ENCODE measurements around the gene MCF2L2.

MCF2L2 gene

DNA sequence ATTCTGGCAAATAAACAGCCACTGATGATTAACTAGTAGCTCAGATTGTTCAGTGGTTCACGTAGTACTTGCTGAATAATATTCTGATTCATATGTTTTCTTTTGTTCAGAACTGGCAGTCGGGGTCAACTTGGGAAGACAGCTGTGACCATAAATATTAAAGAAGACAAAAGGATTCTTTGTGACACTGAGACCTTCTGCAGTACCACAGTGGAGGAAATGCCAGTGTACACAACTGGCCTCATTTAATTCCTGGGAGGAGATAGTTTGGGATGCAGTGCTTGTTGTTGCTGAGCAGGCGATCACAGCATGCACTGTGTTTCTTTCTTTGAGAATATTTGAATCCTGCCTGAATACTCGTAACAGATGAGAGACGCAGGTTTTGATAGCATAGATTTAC, 26.7 kb upstream of the MCF2L2 start:
- H3K4me1 ChIP-seq: no peaks in the 10 kb centered on the region

DNA sequence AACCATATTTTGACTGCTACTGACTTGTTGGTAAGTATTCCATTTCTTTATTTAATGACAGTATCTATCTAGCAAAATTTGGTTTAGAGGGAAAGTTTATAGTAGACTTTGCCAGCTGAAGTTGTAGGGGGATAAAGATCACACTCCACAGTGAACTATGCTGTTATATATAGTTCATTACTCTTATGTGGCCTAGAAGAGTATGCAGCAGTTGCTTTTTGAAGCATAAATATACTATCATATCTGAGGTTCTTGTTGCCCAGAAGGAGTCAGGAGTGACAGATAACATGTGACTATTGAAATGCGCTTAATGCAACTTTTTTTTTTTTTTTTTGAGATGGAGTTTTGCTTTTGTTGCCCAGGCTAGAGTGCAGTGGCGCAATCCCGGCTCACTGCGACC, 25.6 kb upstream of the MCF2L2 start:
- H3K4me1 ChIP-seq: no peaks in the 10 kb centered on the region
- no peaks in the 10 kb centered on the region for H3K27me3 ChIP-seq
- TF ChIP-seq, protein P1, sequence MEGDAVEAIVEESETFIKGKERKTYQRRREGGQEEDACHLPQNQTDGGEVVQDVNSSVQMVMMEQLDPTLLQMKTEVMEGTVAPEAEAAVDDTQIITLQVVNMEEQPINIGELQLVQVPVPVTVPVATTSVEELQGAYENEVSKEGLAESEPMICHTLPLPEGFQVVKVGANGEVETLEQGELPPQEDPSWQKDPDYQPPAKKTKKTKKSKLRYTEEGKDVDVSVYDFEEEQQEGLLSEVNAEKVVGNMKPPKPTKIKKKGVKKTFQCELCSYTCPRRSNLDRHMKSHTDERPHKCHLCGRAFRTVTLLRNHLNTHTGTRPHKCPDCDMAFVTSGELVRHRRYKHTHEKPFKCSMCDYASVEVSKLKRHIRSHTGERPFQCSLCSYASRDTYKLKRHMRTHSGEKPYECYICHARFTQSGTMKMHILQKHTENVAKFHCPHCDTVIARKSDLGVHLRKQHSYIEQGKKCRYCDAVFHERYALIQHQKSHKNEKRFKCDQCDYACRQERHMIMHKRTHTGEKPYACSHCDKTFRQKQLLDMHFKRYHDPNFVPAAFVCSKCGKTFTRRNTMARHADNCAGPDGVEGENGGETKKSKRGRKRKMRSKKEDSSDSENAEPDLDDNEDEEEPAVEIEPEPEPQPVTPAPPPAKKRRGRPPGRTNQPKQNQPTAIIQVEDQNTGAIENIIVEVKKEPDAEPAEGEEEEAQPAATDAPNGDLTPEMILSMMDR (IDR thresholded peaks at IDR 0.05; ENCODE audit: low read depth, low read length): no peak
- peaks cover 15% of the 10 kb centered on the region for H3K36me3 ChIP-seq
- no peak overlapping the region for H3K4me3 ChIP-seq (ENCODE audit: low read depth, low read length)
- H3K9me3 ChIP-seq: no peaks in the 10 kb centered on the region
- no peak for DNase-seq

More for the DNA sequence above, 26.7 kb upstream of the MCF2L2 start:
- Histone ChIP-seq H3K27me3 (no peaks in the 10 kb centered on the region), H3K9me3 (no peaks in the 10 kb centered on the region), H3K36me3 (peaks cover 15% of the 10 kb centered on the region), H3K4me3 (ENCODE audit: low read depth, low read length) (no peak overlapping the region)
- no peak for DNase-seq
- TF ChIP-seq, protein P1 (IDR thresholded peaks at IDR 0.05; ENCODE audit: low read depth, low read length): no peak

DNA sequence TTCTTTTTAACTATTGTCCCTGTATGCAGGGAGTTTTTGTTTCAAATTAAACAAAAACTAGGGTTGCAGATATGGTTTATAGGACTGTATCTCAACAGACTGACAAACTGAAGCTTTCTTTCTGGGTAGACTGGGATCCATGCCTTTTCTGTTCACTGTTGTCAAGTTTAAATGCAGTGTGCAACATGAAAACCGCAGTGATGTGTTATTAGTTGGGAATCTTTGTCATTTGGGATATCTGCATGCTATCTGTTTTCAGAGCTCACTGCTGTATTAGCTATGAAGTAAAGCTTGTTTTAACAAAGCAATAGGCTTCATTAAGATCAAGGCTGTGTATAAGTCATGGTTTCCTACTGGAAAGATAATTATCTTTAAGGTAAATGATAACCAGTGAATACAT, 21.4 kb upstream of the MCF2L2 start:
- TF ChIP-seq, protein P1 (IDR thresholded peaks at IDR 0.05; ENCODE audit: low read depth, low read length): no peak
- Histone ChIP-seq H3K9me3 (no peaks in the 10 kb centered on the region), H3K36me3 (peaks cover 10% of the 10 kb centered on the region), H3K27me3 (no peaks in the 10 kb centered on the region), H3K4me3 (ENCODE audit: low read depth, low read length) (peak overlapping the region; percentile 79; the same call in 1 of the 2 replicates), H3K4me1 (no peaks in the 10 kb centered on the region)
- DNase-seq: no peak

DNA sequence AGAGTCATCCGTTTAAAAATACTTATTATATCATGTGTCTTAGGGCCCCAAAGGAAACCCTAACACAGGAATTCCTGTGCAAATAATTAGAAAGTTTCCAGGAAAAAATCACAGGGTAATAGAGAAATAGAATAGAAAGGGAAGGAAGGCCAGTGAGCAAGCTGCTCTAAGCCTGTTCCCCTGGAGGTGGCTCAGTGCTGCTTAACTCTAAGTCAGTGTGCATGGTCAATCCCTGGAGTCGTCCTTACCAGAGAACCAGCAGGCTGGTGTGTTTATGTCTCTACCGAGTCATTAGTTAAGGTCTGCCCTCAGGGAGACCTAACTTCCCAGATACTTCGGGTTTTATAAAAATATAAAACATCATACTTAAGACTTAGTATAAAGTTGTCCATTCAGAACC, 21.0 kb upstream of the MCF2L2 start:
- peaks cover 10% of the 10 kb centered on the region for H3K36me3 ChIP-seq
- no peaks in the 10 kb centered on the region for H3K9me3 ChIP-seq
- no peaks in the 10 kb centered on the region for H3K27me3 ChIP-seq
- H3K4me3 ChIP-seq (ENCODE audit: low read depth, low read length): peak overlapping the region; percentile 79; the same call in 1 of the 2 replicates
- peak; percentile 48 for DNase-seq
- H3K4me1 ChIP-seq: no peaks in the 10 kb centered on the region
- TF ChIP-seq, protein P1 (IDR thresholded peaks at IDR 0.05; ENCODE audit: low read depth, low read length): peak; percentile 32; the same call in 1 of the 2 replicates

DNA sequence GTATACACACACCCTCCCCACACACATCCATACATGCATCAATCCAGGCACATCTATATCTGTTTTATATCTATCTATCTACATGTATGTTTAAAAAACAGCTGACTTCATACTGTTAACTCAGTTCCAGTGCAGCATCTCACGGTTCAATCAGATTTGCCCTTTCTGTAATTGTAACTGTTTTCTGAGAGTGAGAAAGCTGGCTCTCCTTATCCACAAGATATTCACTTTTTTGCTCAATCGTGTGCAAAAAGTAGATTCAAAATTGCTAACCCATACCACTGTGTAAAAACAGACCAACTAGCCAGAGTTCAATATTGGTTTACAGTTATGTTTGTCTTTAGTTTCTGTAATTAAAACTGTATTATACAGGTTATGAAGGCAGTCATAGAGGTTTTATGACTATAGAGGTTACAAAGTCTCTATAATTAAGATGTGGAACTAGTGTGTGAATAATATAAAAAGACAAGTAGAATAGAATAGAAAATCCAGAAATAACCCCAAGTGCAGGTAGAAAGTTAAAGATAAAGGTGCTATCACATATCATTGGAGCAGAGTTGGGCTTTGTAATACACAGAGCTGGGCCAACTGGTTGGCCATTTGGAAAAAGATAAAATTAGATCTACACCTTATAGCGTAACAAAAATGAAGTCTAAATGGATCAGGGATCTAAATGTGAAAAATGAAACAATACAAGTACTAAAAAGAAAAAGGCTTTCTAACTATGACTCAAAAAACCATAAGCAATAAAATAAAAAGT, 20.1 kb upstream of the MCF2L2 start:
- no peak for DNase-seq
- TF ChIP-seq, protein P1 (IDR thresholded peaks at IDR 0.05; ENCODE audit: low read depth, low read length): no peak
- no peaks in the 10 kb centered on the region for H3K27me3 ChIP-seq
- peaks cover 4% of the 10 kb centered on the region; the same call in 1 of the 2 replicates for H3K36me3 ChIP-seq
- H3K4me1 ChIP-seq: no peaks in the 10 kb centered on the region
- no peaks in the 10 kb centered on the region for H3K9me3 ChIP-seq
- peak overlapping the region; percentile 79 for H3K4me3 ChIP-seq (ENCODE audit: low read depth, low read length)

Measured in BE2C (cell line).